ENCODE results near the gene PPP1R9B. TPM values are rescaled to one million over a fixed set of nuclear protein-coding genes. Genes with fewer than 3 reads are reported as not detected.

PPP1R9B gene
- total RNA-seq, 1 donor from 2014 or later: 51.5 TPM

DNA sequence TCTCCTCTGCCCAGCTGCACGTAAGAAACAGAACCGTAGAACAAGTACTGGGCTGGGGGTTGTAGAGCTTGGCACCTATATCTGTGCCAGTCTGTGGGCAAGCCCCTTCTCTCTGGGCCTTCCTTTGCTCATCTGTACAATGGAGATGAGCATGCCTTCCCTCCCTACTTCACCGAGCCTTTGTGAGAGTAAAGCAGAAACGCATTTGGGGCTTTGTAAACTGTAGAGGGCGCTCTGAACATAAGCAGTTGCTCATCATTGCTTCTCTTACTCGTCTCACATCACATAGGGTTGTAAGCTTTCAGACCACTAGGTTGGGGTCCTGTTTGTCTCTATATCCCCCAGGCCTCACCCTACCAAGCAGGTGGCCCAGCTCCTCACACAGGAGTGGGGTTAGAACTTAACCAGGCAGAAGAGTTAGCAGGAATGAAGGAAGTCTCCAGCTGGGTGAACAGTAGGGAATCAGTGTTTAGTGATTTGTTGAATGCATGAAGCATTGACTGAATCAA is 35.6 kb downstream of the PPP1R9B start:
- DNase-seq (ENCODE audit: extremely low spot score, unreplicated experiment): no peak
- peak overlapping the region; percentile 24 for H3K27ac Mint-ChIP-seq
- H3K4me3 Mint-ChIP-seq: peak overlapping the region; percentile 24
- TF ChIP-seq, protein P1, sequence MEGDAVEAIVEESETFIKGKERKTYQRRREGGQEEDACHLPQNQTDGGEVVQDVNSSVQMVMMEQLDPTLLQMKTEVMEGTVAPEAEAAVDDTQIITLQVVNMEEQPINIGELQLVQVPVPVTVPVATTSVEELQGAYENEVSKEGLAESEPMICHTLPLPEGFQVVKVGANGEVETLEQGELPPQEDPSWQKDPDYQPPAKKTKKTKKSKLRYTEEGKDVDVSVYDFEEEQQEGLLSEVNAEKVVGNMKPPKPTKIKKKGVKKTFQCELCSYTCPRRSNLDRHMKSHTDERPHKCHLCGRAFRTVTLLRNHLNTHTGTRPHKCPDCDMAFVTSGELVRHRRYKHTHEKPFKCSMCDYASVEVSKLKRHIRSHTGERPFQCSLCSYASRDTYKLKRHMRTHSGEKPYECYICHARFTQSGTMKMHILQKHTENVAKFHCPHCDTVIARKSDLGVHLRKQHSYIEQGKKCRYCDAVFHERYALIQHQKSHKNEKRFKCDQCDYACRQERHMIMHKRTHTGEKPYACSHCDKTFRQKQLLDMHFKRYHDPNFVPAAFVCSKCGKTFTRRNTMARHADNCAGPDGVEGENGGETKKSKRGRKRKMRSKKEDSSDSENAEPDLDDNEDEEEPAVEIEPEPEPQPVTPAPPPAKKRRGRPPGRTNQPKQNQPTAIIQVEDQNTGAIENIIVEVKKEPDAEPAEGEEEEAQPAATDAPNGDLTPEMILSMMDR (conservative IDR thresholded peaks at IDR 0.05): peak; percentile 73
- H3K9me3 Mint-ChIP-seq: no peaks in the 10 kb centered on the region
- H3K36me3 Mint-ChIP-seq: no peaks in the 10 kb centered on the region
- H3K4me1 Mint-ChIP-seq (ENCODE audit: unreplicated experiment): peaks cover 14% of the 10 kb centered on the region
- H3K27me3 Mint-ChIP-seq: peaks cover 26% of the 10 kb centered on the region

DNA sequence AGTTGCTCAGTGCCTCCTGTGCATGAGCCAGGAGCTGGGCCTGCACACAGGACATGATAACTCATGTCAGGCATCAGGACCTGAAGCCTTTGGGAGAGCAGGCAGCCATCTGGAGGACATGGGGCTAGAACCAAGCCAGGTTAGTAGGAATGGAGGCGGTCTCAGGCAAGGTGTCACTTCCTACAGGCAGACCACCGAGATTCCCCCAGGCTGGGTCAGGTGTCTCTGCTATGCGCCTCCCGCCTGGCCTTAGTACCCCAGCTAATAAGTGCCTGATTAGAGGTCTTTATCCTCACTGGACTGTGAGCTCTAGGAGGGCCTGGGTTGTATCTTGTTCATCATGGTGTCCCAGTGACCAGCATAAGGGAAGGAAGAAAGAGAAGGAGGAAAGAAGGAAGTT is 36.1 kb downstream of the PPP1R9B start:
- Mint-ChIP-seq H3K4me1 (ENCODE audit: unreplicated experiment) (peaks cover 14% of the 10 kb centered on the region), H3K4me3 (no peak overlapping the region), H3K27me3 (peaks cover 21% of the 10 kb centered on the region), H3K27ac (no peak overlapping the region), H3K36me3 (no peaks in the 10 kb centered on the region), H3K9me3 (no peaks in the 10 kb centered on the region)
- no peak for DNase-seq (ENCODE audit: extremely low spot score, unreplicated experiment)
- TF ChIP-seq, protein P1 (conservative IDR thresholded peaks at IDR 0.05): no peak

DNA sequence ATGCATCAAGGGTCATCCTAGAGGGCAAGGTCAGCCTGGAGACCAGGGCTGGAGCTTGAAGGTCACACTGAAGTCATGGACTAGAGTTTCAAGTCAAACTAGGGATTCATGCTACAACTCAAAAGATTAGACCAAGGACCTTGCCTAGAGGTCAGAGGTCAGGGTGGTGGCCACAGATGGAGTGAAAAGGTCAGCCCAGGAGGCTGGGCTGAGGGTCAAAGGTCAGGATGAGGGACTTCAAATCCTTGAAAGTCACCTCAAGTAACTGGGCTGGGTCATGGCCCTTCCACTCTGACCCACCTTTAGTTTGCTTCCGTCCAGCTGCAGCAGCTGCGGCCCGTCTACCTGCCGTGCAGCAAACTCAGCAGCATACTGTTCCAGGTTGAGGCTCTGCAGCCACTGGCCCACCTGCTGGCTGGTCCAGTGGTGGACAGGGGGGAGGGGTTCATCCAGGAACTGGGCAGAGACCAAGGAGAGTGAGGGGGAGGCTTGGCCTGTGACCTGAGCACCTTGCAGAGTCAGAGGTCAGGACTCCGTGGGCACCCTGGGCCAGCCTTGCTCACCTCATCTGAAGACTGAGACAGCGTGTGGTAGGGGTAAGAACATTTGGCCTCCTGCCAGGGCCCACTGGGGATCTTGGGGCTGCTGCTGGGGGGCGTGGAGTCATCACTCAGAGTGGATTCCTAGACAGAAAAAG is 36.7 kb downstream of the PPP1R9B start:
- TF ChIP-seq, protein P1 (conservative IDR thresholded peaks at IDR 0.05): no peak
- Mint-ChIP-seq H3K4me1 (ENCODE audit: unreplicated experiment) (peaks cover 14% of the 10 kb centered on the region), H3K9me3 (no peaks in the 10 kb centered on the region), H3K36me3 (no peaks in the 10 kb centered on the region), H3K27me3 (peaks cover 18% of the 10 kb centered on the region), H3K4me3 (no peak overlapping the region), H3K27ac (no peak overlapping the region)
- DNase-seq (ENCODE audit: extremely low spot score, unreplicated experiment): no peak

DNA sequence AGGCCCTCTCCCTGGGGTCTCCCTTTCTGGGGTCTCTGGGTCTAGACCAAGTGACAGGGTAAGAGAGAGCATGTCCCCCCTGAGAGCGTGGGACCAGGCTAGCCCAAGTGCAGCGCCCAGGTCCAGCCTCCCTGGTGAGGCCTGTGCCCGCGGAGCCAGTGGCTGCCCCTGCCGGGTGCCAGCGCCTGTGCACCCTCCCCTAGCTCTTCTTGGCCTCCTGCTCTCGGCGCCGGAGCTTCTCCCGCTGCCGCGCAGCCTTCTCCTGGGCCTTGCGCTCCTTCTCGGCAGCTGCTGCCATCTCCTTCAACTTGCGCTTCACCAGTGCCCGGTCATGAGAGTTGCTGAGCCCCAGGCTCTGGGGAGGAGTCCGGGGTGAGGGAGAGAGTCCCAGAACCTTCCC is 37.8 kb downstream of the PPP1R9B start:
- H3K27ac Mint-ChIP-seq: no peak overlapping the region
- DNase-seq (ENCODE audit: extremely low spot score, unreplicated experiment): no peak
- no peak overlapping the region for H3K4me3 Mint-ChIP-seq
- peaks cover 14% of the 10 kb centered on the region for H3K4me1 Mint-ChIP-seq (ENCODE audit: unreplicated experiment)
- no peaks in the 10 kb centered on the region for H3K36me3 Mint-ChIP-seq
- TF ChIP-seq, protein P1 (conservative IDR thresholded peaks at IDR 0.05): no peak
- peaks cover 12% of the 10 kb centered on the region for H3K27me3 Mint-ChIP-seq
- H3K9me3 Mint-ChIP-seq: no peaks in the 10 kb centered on the region

DNA sequence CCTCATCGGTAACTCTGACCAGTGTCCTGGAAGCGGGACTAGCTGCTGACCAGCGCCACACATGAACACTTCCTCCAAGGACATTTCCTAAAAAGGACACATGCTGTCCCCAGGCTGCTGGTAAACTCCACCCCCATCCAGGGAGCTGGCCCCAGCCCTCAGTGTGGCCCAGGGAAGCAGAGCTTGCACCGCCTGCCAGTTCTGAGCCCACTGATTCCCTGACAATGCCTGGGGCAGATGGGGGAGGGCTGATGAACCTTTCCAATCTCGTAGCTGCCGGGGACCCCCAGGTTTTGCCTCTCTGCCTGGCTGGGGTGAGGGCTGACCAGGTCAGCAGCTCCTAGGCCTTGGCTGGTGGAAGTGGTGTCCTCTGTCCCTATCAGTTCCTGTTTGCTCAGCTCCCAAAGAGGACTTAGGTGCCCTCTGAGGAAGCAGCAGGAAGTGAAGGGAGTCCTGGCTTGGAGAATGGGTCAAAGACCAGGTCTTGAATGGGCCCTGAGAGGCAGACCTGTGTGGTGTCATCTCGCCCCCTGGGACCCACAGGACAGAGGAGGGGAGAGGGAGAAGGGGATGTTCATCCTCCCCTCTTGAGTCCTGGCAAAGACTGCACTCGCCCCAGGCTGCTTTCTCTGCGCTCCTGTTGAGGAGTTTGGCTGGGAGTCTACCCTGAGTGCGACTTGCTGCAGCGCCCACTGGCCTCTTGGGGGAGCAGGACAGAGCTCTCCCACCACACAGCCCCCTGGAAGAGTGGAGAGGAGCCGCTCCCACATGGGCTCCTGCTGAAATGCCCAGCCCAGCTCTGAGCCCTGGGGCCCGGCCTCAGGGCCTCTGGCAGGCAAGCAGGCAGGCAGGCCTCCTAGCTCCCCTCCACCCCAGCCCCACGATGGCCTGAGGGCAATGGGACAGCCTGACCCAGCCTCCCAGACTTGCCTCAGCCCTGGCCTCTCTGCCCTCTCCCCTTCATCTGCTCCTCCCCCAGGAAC is 38.5 kb downstream of the PPP1R9B start:
- peaks cover 12% of the 10 kb centered on the region for H3K4me1 Mint-ChIP-seq (ENCODE audit: unreplicated experiment)
- TF ChIP-seq, protein P1 (conservative IDR thresholded peaks at IDR 0.05): no peak
- no peaks in the 10 kb centered on the region for H3K9me3 Mint-ChIP-seq
- H3K27me3 Mint-ChIP-seq: peaks cover 10% of the 10 kb centered on the region
- H3K36me3 Mint-ChIP-seq: no peaks in the 10 kb centered on the region
- H3K27ac Mint-ChIP-seq: no peak overlapping the region
- DNase-seq (ENCODE audit: extremely low spot score, unreplicated experiment): no peak
- H3K4me3 Mint-ChIP-seq: no peak overlapping the region

All from type B pancreatic cell (in vitro differentiated cells).